ENCODE data around the gene ERH.

DNA sequence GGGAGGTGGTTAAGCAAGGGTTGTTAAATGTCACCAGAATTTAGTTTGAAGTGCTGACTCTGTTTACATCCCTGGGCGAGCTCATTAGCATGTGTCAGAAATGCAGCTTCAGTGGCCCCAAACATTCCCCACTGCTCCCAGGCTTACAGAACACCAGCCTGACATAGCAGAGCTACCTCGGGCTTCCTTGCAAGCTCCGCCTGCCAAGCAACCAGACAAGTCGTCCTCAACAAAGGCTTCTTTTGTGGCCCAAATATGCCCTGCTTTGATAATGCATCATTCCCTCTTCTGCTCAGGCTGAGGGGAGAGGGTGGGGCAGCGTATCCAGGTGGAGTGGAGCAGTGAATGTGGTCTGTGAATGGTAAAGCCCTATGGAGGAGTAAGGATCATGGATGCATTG lies 28.0 kb downstream of the ERH start:
- TF ChIP-seq, protein P1, sequence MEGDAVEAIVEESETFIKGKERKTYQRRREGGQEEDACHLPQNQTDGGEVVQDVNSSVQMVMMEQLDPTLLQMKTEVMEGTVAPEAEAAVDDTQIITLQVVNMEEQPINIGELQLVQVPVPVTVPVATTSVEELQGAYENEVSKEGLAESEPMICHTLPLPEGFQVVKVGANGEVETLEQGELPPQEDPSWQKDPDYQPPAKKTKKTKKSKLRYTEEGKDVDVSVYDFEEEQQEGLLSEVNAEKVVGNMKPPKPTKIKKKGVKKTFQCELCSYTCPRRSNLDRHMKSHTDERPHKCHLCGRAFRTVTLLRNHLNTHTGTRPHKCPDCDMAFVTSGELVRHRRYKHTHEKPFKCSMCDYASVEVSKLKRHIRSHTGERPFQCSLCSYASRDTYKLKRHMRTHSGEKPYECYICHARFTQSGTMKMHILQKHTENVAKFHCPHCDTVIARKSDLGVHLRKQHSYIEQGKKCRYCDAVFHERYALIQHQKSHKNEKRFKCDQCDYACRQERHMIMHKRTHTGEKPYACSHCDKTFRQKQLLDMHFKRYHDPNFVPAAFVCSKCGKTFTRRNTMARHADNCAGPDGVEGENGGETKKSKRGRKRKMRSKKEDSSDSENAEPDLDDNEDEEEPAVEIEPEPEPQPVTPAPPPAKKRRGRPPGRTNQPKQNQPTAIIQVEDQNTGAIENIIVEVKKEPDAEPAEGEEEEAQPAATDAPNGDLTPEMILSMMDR (IDR thresholded peaks at IDR 0.05; ENCODE audit: extremely low read depth in 1 of 2, insufficient read depth in 1 of 2, low read depth in 1 of 2, low read length in 2 of 2) = no peak
- no peak for TF ChIP-seq JUN (IDR thresholded peaks at IDR 0.05; ENCODE audit: borderline replicate concordance, insufficient read depth, insufficient read length, low read depth)
- TF ChIP-seq MAX (IDR thresholded peaks at IDR 0.05; ENCODE audit: insufficient read depth, insufficient read length) = no peak
- no peak for TF ChIP-seq POLR2A (IDR thresholded peaks at IDR 0.05; ENCODE audit: low read depth, low read length)
